HUDEP-2 (cell line): Measurements from ENCODE around the gene CD58.
A peak's percentile ranks its signal among the peaks of the same experiment; 100 is the strongest.
"Not testable (repeated sequence)": the region's sequence is repeated elsewhere in the genome, so short reads cannot be mapped to it uniquely, and the experiment has no call there.

Source experiments
- DNase-seq, 76 experiments: peaks; one replicate each; lab custom pipeline; 2025; ENCODE audit not compliant: unreplicated experiment in 76 of 76; lab: John Stamatoyannopoulos, UW

Gene CD58

DNA sequence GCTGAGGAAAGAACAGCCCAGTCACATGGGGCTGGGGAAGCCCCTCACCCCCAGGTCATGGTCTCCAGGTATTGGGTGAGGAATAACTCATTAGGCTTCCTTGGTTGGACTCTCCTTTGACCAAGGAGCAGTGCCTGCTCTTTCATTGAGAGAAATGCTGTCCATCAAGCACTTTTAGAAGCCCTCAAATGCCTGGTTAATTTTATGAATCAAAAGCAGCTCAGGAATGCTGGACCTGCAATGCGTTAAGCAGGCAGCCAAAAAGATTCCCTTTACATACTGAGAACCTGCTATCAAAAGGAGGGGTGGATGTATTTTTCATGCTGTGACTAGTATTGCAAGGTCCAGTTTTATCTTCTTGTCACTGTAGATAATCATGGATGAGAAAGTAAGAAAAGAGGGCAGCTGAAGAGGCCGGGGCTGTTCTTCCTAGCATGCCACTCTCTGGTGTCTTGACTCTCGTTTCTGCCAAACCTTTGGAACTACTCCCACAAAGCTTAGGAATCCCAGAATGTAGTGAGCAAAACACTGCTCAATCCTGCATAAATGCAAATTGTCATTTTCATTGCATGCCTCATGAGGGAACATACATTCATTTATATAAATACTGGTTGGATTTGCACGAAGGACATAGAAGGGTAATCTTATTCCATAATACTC is 2.1 kb upstream of the CD58 start:
- DNase-seq = peak in 2 of 76 experiments; percentile 8 to 59

DNA sequence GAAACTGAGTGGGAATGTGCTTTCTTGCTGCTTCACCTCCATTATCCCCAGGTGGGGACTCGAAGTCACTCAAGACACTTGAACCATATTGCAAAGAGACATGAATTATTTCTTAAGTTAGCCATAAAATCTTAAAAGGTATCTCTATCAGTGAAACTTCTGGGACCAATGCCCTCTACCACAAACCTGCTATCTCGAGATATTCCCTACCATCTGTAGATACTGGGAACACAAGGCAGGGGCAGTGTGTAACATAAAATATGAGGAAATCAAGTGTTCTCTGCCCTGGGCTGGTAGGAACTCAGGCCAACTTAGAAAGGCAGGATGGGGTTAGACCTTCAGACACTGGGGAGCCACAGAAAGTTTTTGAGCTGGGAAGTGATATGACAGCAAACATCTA is 1.3 kb upstream of the CD58 start:
- peak in 5 of 76 experiments; percentile 7 to 26 (median 12) for DNase-seq

- DNase-seq = no peak
These were observed 541 bp upstream of the CD58 start for GRCh38 chr1:116571215-116571919.

DNA sequence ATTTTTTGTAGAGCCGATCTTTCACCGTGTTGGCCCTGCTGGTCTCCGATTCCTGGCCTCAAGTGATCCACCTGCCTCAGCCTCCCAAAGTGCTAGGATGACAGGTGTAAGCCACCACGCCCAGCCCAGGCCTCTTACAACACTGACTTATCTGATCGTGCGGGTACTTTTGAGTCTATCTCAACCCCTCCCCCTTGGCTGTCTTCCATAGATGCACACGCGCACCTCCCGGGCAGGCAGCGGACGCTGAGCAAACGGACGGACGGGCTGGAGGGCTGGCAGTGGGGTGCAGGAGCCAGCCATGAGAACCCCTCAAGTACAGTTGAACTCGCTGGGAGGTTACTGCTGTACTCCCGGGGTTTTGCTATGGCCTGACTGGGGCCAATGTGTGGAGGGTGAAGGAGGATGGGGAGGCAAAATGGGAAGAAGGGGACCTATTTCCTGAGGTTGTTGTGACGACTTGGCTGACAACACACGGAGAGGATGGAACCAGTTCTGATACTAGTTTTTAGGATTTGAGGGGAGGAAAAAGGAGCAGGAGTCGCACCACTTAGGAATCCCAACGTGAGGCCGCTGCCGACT is 959 bp downstream of the CD58 start:
- DNase-seq = peak in 72 of 76 experiments; percentile 26 to 87 (median 67)

GRCh38 chr1:116569381-116569670 is 1.5 kb downstream of the CD58 start:
- DNase-seq = no peak

GRCh38 chr1:116568662-116569380 is 2.0 kb downstream of the CD58 start:
- no peak for DNase-seq

DNA sequence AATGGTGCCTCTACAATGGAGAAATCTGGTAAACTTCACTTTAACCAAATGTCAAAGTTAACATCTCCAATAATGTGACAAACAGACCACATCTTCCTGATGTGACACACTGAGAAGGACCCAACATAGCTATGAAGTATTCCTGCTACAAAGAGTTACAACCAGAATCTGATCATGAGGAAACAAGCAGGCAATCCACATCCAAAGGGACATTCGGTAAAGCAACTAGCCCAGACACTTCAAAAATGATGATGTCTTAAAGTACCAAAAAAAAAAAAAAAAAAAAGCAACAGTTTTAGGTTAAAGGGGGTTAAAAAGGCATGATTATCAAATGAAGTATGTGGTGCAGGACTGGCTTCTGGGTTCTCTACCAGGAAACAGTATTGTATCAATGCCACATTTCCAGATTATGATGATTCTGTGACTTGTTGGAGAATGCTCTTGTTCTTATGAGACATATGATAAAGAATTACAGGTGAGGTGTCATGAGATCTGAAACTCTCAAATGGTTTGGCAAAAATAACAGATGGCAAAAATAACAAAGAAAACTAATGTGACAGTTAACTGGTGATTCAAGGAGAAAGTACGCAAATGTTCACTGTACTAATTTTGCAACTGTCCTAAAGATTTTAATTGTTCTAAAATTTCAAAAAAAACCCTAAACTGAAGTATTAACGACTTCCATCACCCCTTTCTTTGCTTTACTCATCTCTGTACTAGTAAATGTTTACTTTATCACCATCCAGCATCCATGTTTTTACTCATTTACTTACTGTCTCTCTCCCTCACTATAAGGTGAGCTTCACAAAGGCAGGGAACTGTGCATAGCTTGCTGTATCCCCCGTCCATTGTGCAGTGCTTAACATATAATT is 2.8 kb downstream of the CD58 start:
- DNase-seq = no peak

GRCh38 chr1:116565222-116565621 is 5.6 kb downstream of the CD58 start:
- no peak for DNase-seq

DNA sequence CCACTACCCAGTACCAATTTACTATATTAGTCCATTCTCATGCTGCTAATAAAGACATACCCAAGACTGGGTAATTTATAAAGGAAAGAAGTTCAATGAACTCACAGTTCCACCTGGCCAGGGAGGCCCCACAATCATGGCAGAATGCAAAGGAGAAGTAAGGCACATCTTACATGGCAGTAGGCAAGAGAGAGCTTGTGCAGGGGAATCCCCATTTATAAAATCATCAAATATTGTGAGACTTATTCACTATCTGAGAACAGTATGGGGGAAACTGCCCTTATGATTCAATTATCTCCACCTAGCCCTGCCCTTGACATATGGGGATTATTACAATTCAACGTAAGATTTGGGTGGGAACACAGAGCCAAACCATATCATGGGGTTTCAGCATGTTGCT is 6.4 kb downstream of the CD58 start:
- no peak for DNase-seq

DNA sequence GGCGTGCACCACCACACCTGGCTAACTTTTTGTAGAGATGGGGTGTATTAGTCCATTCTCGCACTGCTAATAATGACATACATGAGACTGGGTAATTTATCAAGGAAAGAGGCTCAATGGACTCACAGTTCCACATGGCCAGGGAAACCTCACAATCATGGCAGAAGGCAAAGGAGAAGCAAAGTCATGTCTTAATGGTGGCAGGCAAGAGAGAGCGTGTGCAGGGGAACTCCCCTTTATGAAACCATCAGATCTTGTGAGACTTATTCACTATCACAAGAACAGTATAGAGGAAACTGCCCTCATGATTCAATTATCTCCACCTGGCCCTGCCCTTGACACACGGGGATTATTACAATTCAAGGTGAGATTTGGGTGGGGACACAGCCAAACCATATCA is 8.4 kb downstream of the CD58 start:
- DNase-seq = not testable (repeated sequence)

GRCh38 chr1:116561563-116561962 is 9.3 kb downstream of the CD58 start:
- no peak for DNase-seq

GRCh38 chr1:116560704-116561490 is 9.9 kb downstream of the CD58 start:
- no peak for DNase-seq

- no peak for DNase-seq
These were observed 11.5 kb downstream of the CD58 start for GRCh38 chr1:116559304-116559761.

DNA sequence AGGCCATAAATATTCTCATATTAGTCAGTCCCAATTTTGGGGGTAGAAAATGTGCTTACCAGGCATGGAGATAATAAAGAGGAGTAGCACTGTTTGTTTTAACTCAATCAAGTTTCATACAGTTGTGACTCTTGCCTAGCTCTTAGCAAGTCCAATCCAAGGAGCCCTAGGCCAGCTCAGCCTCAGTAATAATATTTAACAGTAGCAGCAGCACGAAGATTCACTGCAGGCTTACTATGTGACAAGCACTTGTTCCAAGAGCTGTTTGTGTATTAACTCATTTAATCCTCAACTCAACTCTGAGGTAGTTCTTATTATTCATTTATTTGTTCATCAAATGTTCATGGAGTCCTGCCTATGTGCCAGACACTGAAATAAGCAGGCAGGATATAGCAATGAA is 12.3 kb downstream of the CD58 start:
- DNase-seq = no peak

DNA sequence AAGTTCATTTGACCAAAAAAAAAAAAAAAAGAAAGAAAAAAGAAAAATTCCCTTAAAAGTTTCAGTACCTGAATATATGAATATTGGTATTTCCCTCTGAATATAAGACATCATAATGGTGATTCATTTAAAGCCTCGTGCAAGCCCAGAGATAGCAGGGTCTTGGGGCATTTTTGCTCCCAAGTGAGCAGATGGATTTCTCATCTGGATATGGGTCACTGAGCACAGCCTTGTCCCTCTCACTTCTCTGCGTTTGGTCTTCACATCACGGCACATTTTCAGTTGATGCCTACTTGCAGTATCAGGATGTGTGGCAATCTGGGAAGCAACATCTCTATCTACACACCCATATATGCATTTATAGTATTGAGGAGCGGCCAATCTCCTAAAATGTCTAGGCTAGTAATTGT is 12.7 kb downstream of the CD58 start:
- DNase-seq = no peak

DNA sequence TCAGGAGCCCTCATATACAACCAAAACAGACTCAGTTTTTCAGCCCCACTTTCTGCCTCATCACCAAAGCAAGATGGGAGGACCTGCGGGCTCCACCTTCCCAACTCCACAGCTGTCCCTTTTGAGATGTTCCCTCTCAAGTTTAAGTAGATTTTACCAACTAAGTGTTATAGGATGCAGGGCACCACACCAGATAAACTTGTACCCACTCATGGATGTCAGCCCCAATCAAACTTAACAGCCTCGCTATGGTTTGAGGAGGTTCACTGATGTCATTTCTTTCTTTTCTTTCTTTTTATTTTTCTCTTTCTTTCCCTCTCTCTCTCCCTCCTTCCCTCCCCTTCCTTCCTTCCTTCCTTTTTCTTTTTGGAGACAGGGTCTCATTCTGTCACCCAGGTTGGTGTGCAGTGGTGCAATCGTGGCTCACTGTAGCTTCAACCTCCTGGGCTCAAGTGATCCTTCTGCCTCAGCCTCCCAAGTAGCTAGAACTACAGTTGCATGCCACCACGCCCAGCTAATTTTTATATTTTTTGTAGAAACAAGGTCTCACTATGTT is 13.4 kb downstream of the CD58 start:
- no peak for DNase-seq

- peak in 69 of 76 experiments; percentile 7 to 85 (median 57) for DNase-seq
These were observed 14.4 kb downstream of the CD58 start for GRCh38 chr1:116556289-116557006.

- DNase-seq = no peak
These were observed 15.9 kb downstream of the CD58 start for GRCh38 chr1:116554924-116555323.
